Renal cortex interstitium (tissue), 11 donors: ENCODE measurements around the gene MOV10. TPM values are rescaled to one million over a fixed set of nuclear protein-coding genes. Genes with fewer than 3 reads are reported as not detected.

Experiments
- DNase-seq, 11 donors: peaks; one replicate each; pipeline ENCODE4 v3.0.0-alpha.2; 2013; ENCODE audit warnings: low read depth in 9 of 11, low spot score in 4 of 11; ENCODE audit errors: extremely low read depth in 1 of 11
- polyA plus RNA-seq, 3 donors: library from polyadenylated mRNA; unstranded; fragments of 120-200 nt; gene quantifications; one replicate each; pipeline ENCODE4 v1.2.1, GENCODE V29; 2013; ENCODE audit not compliant: insufficient read length in 3 of 3

The MOV10 gene
- polyA plus RNA-seq, 3 donors, result 74.1 to 83.1 (median 75.1) TPM

DNA sequence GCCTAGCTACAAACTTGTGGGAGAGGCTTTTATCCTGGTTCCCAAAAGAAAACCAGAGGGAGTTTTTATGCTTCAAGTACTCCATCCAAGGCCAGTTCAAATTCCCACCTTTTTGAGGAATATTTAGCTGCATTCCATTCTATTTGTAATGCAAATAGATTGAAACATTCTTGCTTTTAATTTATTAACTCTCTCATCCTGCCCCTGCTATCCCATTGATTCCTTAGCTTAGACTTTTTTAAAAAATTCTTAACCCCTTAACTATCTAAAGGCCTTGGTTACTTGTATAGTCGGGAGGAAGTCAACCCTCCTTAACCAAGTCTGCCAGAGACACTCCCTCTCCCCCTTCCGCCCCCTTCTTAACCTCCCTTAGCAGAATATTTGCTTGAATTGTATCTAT is 2.5 kb upstream of the MOV10 start:
- DNase-seq, result no peak

DNA sequence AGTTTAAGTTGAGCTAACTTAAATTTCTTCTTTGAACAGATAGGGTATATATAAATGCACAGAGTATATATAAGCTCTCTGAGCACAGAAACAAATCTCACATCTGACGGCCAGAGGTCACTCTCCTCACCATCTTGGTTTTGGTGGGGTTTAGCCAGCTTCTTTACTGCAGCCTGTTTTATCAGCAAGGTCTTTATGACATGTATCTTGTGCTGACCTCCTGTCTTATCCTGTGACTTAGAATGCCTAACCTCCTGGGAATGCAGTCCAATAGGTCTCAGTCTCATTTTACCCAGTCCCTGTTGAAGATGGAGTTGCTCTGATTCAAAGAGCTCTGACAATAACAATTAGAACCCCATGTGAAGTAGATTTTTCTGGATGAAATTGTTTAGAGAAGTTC is 1.6 kb upstream of the MOV10 start:
- no peak for DNase-seq

DNA sequence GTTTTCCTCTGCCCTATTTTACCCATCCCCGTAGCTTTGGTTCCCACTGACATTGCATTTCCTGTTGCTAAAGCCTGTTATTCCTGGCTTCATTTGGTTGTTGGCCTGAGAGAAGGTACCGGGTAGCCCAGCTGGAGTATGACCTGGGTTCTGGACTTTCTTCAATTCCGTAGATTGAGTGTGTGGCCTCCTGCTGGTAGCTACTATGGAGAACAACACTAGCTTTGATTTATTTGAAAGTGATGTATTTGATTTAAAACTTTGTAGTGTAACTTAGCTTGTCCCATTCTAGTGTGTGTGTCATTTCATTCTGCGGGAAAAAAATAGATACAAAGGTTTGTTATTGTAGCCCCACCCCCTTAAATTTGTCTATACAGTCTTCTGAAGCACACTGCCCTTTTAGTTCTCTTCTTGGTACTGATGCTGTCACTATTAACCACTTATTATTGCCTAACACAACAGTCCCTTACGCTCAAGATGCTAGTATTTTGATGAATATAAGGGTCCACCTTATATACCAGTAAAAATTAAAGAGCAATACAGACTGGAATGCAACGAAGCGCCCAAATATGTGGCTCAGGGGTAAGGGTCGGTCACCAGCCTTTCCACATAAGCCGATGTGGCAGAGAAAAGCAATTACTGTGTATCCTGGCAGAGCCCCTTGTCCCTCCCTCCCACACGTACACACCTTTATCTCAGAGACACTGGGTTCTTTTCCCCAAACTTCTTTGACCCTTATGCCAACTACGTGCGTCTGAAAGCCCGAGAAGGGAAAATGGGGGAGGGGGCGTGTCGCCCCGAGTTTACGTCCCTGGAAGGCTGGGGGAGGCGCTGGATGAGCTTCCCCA is 643 bp upstream of the MOV10 start:
- peak in 8 of 11 donors; percentile 7 to 64 (median 38) for DNase-seq

DNA sequence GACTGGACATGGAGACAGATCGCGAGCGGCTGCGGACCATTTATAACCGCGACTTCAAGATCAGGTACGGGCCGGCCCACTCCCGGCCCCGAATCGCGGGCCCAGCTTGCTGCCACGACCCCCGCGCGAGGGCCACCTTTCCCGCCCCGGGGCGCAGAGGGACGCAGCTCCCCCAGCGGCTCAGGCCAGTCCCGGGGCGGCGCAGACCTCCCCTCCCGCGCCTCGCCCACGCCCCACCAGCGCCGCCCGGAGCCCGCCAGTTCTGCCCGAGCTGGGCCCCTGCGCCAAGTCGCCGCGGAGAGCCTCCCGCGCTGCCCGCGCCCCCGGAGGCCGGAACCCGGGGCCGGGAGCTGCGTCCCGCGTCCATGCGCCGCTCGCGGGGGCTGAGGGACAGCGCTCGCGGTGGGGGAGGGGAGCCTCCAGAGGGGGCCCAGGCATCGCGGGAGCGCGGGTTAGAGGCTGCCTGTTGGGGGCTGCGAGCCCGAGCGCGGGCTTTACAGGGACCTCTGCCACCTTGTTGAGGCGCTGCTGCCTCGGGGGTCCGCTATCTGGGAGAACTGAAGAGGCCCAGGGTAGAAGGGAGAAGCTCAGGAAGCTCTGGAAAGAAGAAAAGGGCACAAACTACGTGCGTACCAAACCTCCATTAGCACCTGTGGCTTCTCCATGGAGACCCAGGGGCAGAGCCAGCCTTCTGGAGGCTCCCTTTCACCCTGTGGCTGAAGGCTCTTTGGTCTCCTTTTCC is 698 bp downstream of the MOV10 start:
- DNase-seq, result peak in 8 of 11 donors; percentile 37 to 66 (median 52)

DNA sequence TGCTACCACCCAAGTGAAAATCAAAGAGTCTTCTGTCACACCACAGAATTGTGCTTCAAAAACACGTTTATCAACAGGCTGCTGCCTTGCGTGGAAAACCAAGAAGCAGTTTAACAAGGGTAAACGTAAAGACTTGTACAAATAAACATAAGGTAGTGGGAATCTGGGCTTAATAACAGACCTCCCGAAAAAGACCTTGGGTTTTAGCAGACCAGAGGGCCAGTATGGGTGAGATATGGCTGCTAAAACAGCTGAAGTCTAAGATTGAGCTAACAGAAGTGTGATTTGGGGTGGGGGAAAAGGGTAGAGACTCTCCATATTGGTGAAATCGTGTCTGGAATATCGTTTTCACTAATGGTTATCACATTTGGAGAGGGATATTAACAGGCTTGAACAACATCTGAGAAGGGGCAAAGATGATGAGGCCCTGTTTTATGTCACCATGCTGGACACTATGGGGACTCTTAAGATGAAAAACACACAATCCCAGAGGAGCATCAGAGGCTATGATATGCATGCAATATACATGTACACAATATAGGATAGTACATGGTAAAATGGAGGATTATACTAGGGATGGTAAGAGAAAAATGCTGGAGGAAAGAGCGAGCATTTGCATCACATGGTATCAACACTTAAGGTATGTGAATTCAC is 1.4 kb downstream of the MOV10 start:
- no peak for DNase-seq

DNA sequence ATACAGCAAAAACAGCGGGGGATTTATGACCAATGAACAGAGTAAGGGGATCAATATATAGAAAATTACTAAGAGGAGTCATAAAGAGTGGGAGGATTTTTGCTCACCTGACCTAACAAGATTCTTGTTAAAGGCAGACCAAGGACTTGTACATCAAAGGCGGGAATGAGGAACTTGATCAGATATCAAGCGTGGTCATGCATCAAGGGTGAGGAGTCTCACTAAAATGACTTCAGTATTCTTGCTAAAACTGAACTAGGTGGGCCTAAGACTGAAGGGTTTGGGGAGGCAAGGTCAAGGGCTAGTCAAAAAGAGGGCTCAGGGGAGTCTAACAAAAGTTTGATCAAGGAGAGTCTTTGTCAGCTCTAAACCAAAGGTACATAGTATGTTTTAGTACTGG is 2.1 kb downstream of the MOV10 start:
- DNase-seq, result no peak

DNA sequence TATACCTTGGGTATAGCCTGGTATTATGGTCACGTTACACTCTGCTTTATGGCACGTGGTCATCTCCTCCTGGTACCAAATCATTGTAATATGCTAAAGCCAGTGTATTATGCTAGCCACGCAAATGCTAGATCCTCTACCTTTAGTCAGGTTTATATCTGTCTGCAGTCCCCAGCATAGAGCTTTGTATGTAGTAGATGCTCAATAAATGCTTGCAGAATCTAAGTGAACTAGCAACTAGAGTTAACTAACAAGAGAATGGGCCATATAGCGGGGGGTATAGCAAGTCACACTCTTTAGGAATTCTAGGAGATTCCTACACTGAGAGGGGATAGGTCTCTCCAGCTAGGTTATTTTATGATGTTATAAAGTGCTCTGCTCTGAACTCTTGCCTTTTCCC is 3.0 kb downstream of the MOV10 start:
- no peak for DNase-seq

DNA sequence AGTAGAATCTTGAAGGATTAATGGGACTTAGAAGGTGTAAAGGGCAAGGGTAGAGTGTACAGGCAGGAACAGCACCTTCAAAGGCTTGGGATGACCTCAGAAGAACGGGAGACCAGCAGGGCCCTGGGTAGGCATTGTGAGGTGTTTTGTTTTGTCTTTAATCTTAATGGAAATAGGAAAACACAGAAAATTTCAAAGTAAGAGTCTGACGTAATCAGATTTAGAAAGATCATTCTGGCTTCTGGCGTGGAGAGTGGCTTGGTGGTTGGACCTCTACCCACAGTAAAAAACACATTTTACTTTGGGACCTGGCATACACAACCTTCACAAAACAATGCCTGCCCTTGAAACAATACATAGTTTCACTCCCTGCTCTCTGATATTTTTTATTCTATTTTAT is 4.1 kb downstream of the MOV10 start:
- no peak for DNase-seq

DNA sequence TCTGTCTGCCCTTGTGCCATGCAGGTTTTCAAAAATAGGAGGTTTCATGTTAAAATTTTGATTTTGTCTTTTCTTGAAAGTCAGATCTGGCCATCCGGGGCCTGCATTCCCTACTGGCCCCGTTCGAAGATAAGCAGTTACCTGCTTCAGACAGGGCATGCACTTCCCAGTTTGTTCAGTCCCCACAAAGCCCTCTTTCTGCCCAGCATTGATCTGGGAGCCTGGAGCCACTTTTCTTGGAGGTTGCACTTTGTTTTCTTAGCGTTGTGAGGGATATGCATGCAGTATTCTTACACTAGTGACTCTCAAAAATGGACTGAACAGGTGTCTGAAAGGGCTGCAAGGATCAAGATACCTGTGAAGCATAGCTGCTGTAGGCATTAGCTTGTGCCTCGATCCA is 11.5 kb downstream of the MOV10 start:
- DNase-seq, result no peak

DNA sequence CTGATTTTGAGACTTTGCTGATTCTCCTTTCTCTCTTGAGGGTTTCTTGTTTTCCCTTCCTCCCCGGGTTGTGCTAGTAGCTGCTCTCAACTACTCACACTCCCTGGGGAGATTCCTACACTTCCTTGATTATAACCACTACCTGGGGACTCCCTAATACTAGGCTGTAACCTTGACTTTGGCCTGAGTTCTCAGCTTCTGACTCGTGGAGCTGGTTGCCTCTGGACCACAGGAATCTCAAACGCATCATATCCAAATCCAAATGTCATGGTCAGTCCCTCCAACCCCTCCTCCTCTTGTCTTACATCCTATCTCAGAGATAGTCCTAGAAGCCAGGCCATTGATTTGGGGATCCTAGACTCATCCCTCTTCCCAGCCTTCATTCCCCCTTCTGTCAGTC is 12.0 kb downstream of the MOV10 start:
- no peak for DNase-seq

DNA sequence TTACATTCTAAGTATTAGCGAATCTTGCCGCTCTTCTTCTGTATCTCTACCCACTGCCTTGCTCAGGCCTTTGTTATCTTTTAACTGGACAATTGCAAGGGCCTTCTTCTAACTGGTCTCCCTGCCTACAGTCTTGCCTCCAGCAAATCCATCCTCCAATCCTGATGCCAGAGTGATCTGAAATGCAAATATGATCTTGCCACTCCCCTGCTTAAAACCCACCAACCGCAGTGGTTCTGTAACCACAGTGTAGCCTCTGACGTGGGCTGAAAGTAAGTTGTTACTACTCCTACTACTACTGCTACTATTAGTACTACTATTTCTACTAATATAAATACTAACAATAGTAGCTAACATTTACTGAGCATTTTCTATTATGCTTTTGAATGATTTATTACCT is 12.4 kb downstream of the MOV10 start:
- no peak for DNase-seq

DNA sequence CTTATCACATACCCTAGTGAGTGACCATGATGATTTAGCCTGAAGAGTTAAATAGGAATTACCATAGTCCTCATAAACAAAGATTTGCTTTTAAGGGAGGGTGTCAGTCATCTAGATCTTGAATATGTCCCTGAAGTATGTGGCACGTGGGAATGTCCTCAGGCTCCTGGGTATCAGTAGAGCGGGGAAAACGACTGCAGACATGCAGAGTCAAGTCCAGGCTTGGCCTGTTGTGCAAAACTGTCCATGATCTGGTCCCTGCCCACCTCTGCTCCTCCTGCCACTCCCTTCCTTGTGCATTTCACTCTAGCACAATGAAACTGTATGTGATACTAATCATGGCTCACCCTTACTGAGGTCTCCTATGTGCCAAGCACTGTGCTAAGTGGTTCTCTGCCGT is 12.9 kb downstream of the MOV10 start:
- no peak for DNase-seq

DNA sequence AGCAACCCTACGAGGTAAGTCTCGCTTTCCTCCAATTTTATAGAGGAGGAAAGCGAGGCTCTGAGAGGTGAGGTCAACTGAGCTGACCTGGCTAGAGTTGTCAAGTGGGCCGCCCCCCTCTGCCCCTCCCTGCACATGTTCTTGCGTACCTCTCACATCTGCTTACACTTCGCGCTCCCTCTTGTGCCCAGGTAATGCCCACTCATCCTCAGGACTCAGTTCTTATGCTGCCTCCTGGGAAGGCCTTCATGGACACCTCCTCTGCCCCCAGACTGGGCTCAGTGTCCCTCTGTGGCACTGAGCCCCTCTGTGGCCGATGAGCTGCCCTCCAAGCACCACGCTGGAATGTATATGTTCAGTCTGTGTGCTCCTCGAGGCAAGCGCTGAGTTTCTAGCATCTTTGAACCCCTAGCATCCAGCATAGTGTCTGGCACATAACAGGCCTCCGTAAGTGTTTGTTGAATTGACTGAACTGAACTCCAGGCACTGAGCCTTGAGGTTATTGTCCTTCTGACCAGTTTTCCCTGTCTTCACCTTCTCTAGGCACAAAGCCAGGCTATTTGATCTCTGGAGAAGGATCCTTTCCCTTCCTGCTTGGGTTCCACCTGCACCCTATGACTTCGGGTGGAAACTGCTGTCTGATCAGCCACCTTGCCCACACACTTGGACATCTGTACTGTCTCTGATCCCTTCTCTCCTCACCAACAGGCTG is 13.5 kb downstream of the MOV10 start:
- no peak for DNase-seq

DNA sequence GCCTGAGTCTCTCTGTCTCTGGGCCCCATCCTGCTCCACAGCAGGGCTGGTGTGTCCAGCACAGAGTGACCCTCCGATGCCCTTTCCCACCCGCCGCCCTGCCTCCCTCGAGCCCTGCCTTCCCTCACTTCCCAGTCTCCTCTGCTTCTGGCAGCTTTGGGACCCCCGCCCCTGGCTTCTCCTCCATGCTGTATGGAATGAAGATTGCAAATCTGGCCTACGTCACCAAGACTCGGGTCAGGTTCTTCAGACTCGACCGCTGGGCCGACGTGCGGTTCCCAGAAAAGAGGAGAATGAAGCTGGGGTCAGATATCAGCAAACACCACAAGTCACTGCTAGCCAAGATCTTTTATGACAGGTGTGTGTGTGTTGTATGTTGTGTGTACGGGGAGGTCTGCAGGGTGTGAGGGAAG is 14.3 kb downstream of the MOV10 start:
- no peak for DNase-seq

DNA sequence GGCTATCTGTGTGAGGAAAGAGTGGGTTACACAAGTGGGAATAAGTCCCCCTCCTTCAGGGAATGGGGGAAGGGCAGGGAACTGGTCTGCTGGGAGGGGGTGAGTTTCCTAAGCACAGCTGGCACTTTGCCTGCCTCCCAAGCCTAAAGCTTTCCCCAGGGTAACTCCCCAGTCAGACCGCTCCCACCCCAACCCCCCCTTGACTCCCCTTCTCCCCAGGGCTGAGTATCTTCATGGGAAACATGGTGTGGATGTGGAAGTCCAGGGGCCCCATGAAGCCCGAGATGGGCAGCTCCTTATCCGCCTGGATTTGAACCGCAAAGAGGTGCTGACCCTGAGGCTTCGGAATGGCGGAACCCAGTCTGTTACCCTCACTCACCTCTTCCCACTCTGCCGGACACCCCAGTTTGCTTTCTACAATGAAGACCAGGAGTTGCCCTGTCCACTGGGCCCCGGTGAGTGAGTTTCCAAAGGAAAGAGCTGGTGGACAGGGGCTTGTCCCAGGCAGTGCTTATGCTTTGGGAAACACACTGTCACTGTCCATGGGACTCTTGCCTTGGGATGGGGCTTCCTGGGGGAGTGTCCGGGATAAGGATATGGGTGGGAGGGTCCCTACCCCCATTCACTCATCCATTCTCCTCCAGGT is 14.9 kb downstream of the MOV10 start:
- no peak for DNase-seq

DNA sequence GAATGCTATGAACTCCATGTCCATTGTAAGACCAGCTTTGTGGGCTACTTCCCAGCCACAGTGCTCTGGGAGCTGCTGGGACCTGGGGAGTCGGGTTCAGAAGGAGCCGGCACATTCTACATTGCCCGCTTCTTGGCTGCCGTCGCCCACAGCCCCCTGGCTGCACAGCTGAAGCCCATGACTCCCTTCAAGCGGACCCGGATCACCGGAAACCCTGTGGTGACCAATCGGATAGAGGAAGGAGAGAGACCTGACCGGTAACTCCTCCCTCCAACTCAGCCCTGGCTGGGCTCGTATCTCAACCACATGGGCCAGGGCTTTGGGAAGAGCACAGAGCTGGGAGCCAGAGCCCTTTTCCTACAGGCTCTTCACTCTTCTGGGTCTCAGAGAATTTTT is 15.4 kb downstream of the MOV10 start:
- no peak for DNase-seq

DNA sequence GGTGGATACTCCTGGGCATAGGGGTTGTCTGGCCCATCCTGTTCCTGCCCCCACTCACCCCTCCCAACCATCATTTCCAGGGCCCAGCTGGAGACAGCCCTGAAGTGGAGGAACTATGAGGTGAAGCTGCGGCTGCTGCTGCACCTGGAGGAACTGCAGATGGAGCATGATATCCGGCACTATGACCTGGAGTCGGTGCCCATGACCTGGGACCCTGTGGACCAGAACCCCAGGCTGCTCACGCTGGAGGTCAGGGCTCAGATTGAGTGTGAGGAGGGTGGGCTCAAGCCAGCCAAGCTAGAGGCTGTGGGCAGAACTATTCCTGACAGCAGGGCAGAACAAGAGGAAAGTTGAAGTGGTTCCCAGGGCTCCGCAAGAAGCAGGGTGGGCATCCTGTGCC is 18.2 kb downstream of the MOV10 start:
- DNase-seq, result no peak

DNA sequence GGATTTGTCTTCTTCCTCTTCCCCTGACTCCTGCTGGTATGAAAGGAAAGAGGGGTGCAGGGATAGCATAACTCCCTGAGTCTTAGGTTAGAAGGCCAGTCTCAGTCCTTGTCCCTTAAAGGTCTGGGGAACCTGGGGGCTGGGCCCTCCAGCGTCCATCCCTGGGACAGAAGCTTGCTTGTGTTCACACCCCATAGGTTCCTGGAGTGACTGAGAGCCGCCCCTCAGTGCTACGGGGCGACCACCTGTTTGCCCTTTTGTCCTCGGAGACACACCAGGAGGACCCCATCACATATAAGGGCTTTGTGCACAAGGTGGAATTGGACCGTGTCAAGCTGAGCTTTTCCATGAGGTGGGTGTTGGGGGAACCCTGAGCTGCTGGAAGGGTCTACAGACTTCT is 19.4 kb downstream of the MOV10 start:
- no peak for DNase-seq

DNA sequence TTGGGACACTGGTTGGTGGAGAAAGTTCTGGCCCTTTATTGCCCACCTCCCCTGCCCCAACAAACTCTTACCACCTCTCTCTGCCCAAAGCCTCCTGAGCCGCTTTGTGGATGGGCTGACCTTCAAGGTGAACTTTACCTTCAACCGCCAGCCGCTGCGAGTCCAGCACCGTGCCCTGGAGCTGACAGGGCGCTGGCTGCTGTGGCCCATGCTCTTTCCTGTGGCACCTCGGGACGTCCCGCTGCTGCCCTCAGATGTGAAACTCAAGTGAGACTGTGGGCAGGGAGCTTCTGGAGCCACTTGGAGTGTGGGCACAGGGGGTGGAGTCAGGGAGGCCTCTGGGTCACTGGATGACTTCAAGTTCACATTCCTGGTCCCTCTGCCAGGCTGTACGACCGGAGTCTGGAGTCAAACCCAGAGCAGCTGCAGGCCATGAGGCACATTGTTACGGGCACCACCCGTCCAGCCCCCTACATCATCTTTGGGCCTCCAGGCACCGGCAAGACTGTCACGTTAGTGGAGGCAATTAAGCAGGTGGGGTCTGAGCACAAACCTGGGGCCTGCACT is 20.0 kb downstream of the MOV10 start:
- no peak for DNase-seq
